Activated CD4-positive, CD25-positive, alpha-beta regulatory T cell (primary cell): ENCODE measurements around the gene DNM2.
A peak's percentile ranks its signal among the peaks of the same experiment; 100 is the strongest.

Experiments
- DNase-seq, 4 experiments: peaks; one replicate each; lab custom pipeline; 2025; lab: John Stamatoyannopoulos, UW

Gene DNM2

DNA sequence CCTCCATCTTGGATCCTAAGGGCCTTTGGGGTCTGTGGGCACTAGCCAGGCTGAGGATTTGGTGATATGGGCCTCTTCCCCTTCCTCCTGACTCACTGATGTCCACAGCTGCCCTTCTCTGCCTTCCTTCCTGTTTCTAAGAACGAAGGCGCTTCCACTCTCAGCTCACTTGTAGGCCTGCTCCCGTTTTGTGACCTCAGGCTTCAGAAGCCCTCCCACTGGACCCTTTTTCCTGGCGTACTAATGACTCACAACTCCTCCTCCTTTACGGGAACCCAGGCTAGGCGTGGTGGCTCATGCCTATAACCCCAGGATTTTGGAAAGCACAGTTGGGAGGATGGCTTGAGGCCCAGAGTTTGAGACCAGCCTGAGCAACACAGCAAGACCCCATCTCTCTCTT, 62.5 kb downstream of the DNM2 start:
- DNase-seq = no peak

DNA sequence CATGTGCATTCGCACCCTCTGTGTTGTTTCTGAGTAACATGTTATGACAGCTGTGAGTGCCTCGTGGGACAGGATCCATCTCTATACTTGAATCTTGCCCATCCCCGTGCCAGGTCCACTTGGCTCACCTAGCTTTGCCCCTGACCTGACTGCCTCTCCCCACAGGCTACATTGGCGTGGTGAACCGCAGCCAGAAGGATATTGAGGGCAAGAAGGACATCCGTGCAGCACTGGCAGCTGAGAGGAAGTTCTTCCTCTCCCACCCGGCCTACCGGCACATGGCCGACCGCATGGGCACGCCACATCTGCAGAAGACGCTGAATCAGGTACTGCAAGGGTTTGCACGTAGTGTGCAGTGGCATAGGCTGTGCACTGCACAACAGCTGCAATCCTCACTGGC, 64.9 kb downstream of the DNM2 start:
- no peak for DNase-seq

DNA sequence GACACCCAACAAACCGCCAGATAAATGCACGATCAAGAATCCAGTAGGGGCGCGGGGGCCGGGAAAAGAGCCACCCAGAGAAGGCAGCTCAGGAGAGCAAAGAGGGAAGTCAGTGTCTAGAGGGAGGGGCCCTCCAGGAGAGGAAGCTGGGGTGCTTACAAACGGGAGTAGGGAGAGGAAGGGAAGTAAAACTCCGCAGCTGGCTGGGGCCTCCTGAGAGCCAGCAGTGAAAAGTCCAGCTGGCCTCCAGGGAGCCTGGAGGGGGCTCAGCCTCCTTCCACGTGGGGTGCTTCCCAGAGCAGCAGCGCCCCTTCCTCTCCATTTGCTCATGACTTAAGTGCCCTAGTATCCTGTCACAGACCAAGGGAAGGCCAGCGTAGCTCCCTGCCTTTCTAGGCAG, 66.4 kb downstream of the DNM2 start:
- DNase-seq = no peak

DNA sequence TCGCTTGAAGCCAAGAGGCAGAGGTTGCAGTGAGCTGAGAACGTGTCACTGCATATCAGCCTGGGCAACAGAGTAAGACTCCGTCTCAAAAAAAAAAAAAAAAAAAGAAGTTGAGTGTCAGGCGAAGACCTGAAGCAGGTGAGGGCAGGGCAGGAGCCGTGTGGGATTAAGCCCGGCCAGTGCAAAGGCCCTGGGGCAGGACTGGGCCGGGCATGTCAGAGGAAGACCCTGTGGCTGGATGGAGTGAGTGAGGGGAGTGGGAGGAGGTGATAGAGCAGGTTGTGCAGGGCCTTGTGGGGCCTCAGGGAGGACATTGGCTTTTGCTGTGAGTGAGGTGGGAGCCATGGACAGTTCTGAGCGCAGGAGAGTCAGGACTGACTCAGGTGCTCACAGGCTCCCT, 70.3 kb downstream of the DNM2 start:
- no peak for DNase-seq

DNA sequence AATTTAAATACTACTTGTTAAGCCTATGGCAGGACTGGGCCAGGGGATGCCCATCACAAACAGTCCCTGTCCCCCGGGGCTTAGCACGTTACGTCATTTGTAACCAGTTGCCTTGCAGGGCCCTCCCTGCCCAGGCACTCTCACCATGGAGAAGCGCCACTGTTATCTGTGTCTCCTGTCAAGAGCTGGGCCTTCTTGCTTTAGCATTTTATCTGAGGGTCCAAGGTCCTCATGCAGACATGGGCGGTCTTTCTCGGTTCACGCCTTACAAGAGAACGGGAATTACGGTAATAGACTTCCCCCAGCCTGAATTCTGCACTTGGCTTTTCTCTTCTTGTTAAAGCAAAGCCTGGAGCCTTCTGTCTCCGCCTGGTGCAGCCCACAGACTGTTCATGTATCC, 72.0 kb downstream of the DNM2 start:
- DNase-seq = no peak

DNA sequence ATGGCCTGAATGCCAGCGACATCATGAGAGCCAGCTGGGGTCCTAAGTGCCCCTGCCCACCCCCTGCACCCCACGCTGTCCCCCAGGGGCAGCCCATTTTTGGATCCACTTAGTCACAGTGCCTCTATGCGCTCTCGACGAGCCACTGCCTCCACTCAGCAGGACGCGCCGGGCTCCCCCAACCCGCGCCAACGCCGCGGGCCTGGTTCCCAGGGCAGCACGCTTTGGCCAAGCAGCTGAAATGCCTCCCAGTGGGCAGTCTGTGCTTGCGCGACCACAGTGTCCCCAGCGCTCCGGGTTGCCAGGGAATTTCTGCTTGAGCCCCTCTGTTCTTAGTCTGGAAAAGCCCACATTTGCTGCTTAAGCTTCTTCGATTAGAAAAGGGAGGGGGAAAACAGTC, 78.8 kb downstream of the DNM2 start:
- no peak for DNase-seq

DNA sequence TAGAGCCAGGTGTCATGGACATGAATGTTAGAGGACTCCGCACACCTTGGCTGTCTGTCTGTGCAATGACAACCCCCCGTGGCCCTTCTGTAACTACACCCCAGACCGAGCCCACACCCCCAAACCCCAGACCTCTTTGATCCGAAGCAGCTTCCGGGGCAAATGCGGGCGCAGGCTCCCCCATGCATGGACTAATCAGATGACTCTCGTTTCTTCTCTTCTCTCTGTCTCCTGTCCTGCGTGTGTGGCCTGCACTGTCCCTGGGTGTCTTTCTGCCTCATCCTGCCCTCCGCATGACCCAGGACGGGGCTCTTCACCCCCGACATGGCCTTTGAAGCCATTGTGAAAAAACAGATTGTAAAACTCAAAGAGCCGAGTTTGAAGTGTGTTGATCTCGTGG, 79.2 kb downstream of the DNM2 start:
- peak in 1 of 4 experiments; percentile 35 for DNase-seq

DNA sequence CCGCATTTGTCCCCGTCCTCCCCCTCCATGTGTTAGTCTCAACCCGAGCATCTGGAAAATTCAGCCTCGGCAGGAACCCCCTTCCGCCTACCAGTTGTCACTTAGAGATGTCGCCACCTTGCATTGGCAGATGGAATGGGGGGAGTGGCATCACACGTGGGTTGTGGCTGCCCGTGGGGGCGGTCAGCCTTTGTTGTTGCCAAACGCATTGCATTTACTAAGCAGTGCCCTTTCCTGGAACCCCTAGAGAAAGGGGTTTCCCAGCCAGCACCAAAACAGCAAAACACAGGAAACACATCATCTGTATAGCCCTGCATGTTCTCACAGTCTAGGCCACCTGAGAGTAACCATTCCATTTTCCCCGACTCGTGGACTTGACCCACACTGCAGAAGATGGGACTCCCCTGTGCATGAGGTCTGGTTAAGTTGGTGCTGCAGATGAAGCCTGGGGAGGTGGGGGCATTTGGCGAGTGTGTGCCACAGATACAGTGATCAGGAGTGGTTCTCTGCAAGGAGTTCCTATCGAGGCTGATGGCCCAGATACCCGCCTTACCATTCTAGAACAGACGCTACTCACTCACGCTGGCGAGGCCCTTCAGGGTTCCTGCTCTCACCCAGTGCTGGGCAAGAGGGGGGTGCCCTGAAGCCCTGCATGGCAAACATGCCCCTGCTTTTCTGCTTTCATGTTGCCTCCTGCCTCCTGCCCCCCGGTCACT, 79.8 kb downstream of the DNM2 start:
- DNase-seq = peak; percentile 51 to 70 (median 66)

DNA sequence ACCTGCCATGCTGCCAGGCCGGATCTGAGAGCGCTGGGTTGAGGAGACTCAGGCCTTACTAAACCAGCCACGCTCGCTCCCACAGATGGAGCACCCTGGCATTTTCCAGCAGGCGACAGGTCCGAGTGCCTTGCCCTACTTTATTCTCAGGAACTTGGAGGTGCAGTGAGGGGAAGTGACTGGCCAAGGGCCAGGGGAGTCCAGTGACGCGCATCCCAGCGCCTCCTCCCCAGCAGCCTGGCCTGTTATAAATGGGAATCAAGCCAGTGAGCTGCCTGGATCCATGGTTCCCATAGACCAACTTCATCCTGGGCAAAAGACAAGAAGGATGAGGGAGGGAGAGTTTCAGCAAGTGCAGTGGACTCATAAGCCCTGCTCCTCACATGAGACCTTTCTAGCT, 82.6 kb downstream of the DNM2 start:
- no peak for DNase-seq

DNA sequence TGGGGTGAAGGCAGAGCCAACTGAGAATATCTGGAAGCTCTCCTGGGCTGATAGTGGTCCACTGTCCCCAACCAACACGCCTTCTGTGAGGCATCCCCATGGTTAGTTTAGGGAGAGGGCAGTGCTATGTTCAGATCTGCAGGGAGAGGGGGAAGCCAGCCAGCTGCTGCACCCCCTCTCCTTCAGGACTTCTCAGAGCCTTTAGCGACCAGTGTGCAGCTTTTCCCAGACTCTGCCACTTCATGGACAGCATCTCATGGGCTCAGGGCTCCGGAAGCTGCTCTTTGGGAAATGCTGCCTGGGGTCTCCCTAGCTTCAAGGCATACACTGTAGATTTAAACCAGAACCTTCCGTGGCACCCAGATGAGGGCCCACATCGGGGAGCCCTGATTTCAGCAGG, 84.6 kb downstream of the DNM2 start:
- DNase-seq = no peak

DNA sequence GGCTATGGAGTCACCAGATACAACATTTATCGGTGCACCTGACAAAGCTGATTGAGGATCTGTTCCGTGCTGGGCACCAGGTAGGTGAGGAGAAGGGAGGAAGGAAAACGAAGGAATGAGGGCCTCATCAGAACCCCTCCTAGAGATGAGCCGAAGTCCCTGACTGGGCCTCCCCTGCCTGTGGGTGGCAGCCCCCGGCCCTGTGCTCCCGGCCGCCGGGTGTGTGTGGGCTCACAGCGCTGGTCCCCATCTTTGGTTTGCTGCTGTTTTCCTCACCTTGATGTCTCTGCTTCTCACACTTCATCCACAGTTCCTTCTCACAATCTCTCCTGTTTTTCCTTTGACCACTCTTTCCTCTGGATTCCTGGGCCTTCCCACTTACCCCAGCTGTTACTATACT, 85.4 kb downstream of the DNM2 start:
- no peak for DNase-seq

DNA sequence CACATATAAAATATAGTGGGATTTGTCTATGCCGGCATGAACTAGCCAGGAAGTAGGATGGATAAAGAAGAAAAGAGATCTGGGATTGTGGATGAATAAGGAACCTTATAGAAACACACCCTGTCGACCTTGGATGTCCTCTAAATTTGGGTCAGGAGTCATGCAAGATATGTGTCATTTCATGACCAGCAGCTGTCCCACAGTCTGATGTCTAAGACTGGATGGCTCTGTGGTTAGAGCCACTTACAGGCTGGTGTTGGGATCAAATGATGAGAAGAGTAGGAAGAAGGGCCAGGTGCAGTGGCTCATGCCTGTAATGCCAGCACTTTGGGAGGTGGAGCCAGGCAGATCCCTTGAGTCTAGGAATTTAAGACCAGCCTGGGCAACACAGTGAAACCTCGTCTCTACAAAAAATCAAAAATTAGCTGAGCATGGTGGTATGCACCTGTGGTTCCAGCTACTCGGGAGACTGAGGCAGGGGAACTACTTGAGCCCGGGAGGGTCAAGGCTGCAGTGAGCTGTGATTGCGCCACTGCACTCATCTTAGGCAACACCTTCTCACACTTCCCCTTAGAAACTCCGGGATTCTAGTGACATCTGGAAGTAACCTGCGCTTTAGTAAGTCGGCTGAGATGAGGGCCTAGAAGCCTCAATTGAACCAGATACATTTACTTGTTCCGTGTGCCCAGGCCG, 87.3 kb downstream of the DNM2 start:
- DNase-seq = no peak

- no peak for DNase-seq
Measured at GRCh38 chr19:10805758-10806247, 87.9 kb downstream of the DNM2 start.

- DNase-seq = no peak
Measured at GRCh38 chr19:10808937-10809649, 91.2 kb downstream of the DNM2 start.

DNA sequence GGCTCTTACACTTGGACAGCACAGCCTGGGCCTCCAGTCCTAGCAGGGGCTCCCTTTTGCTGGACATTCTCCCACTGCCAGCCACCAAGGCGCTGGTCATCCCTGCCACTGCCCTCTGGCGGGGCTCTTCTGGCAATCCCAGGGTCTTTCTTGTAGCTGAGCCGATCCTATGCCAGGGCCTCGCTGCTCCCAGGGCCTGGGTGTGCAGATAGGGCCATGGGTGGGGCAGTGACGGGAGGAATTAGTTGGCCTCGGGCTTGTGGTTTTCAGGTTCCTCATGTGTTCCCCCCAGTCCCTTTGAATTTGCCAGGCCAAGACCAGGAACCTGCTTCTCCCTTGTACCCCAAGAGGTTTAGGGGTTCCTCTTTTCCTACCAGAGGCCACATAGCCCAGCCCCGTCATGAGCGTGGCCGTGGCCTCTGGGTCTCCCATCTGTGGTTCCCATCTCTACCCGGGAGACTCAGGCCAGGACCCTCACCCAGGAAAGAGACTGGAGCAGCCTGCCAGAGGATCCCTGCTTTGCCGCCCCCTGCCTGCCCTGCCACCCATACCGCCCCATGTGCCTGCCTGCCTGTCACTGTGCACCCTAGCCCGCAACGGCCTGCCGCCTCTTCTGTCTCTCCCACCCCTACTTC, 91.9 kb downstream of the DNM2 start:
- no peak for DNase-seq

- DNase-seq = no peak
Measured at GRCh38 chr19:10811391-10812111, 93.7 kb downstream of the DNM2 start.

GRCh38 chr19:10812196-10812595, 94.3 kb downstream of the DNM2 start:
- DNase-seq = no peak

- no peak for DNase-seq
Measured at GRCh38 chr19:10812902-10813404, 95.1 kb downstream of the DNM2 start.

- no peak for DNase-seq
Measured at GRCh38 chr19:10815007-10815536, 97.2 kb downstream of the DNM2 start.

GRCh38 chr19:10815969-10816644, 98.2 kb downstream of the DNM2 start:
- DNase-seq = no peak

- no peak for DNase-seq
Measured at GRCh38 chr19:10816691-10817090, 98.8 kb downstream of the DNM2 start.
